A549 (cell line): ENCODE results near the gene BORCS6.

Source experiments
- EP300 ChIP-seq, 2 experiments: fragments of >200 bp; sonication (Bioruptor Twin); formaldehyde crosslinking; IDR thresholded peaks; 2 replicates in 1 of 2; 3 replicates in 1 of 2; pipeline ENCODE4 v1.6.1; 2016 to 2017
- ESRRA ChIP-seq: fragments of 150-350 bp; IDR thresholded peaks from 2 replicates; pipeline ENCODE4 v1.6.1; 2014; ENCODE audit warnings: mild to moderate bottlenecking, low read length, borderline replicate concordance
- JUNB ChIP-seq: fragments of >200 bp; sonication (Bioruptor Twin); formaldehyde crosslinking; IDR thresholded peaks from 2 replicates; pipeline ENCODE4 v1.6.1; 2016
- MAFK ChIP-seq: fragments of 450-650 bp; IDR thresholded peaks from 2 replicates; pipeline ENCODE4 v1.6.1; 2014; ENCODE audit not compliant: partially characterized antibody
- MAZ ChIP-seq: fragments of 150-350 bp; IDR thresholded peaks from 2 replicates; pipeline ENCODE4 v1.6.1; 2014; ENCODE audit warnings: antibody characterized with exemption, low read depth, low read length, borderline replicate concordance
- PHF8 ChIP-seq: fragments of 200-600 bp; sonication (generic); IDR thresholded peaks from 2 replicates; pipeline ENCODE4 v1.6.1; 2016; ENCODE audit warnings: low read depth, mild to moderate bottlenecking, antibody characterized with exemption, moderate library complexity, borderline replicate concordance
- POLR2A ChIP-seq: IDR thresholded peaks from 2 replicates; pipeline ENCODE4 v1.6.1; 2012; ENCODE audit warnings: mild to moderate bottlenecking, low read length
- RAD21 ChIP-seq, 2 experiments: fragments of >200 bp in 1 of 2; sonication (Bioruptor Twin) in 1 of 2; formaldehyde crosslinking in 1 of 2; IDR thresholded peaks in 1 of 2; conservative IDR thresholded peaks in 1 of 2; 2 replicates in 1 of 2; 3 replicates in 1 of 2; pipeline ENCODE4 v1.6.1; 2012 to 2018; ENCODE audit warnings: inconsistent platforms in 1 of 2
- ZNF302 ChIP-seq: fragments of 250-450 bp; sonication (Bioruptor Pico); IDR thresholded peaks from 2 replicates; pipeline ENCODE4 v1.9.0; 2021; ENCODE audit warnings: inconsistent platforms, mild to moderate bottlenecking, moderate library complexity
- TF ChIP-seq, protein P1 (sequence below): fragments of 150-350 bp; IDR thresholded peaks from 2 replicates; pipeline ENCODE4 v1.6.1; 2014; ENCODE audit warnings: low read depth, mild to moderate bottlenecking, low read length
- TF ChIP-seq, protein P2 (sequence below): fragments of >200 bp; sonication (Bioruptor Twin); formaldehyde crosslinking; IDR thresholded peaks from 3 replicates; pipeline ENCODE4 v1.5.1; 2016
- TF ChIP-seq, protein P3 (sequence below): IDR thresholded peaks from 2 replicates; pipeline ENCODE4 v1.6.1; 2012
- TF ChIP-seq, protein P4 (sequence below): fragments of 250-450 bp; sonication (Bioruptor Pico); IDR thresholded peaks from 2 replicates; pipeline ENCODE4 v1.5.0; 2021; ENCODE audit warnings: mild to moderate bottlenecking, moderate library complexity, borderline replicate concordance

DNA sequence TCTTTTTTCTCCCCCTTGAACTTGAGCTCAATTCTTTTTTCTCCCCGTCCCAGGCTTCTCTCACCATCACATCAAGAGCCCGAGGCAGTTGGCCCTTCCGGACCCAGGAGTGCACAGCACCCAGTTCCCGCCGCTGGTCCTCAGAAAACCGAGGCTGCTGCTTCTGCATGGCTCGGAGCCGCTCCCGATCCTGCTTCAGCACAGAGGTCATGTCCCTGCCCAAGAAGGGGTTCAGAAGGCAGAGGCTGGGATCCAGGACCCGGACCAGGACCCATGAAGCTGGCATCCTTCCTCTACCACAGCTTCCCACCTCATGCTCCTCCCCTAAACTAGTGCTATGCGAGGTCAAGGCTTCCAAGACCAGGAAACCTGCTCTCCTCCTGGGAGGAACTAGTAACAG, 48.2 kb downstream of the BORCS6 start:
- TF ChIP-seq PHF8 (no peak), POLR2A (no peak), EP300 (IDR thresholded peaks at IDR 0.05) (no peak), JUNB (no peak), MAFK (no peak), ZNF302 (no peak), RAD21 (conservative IDR thresholded peaks at IDR 0.05 in 1 of 2, IDR thresholded peaks at IDR 0.05 in 1 of 2) (no peak), ESRRA (no peak), MAZ (no peak)
- TF ChIP-seq, protein P1, sequence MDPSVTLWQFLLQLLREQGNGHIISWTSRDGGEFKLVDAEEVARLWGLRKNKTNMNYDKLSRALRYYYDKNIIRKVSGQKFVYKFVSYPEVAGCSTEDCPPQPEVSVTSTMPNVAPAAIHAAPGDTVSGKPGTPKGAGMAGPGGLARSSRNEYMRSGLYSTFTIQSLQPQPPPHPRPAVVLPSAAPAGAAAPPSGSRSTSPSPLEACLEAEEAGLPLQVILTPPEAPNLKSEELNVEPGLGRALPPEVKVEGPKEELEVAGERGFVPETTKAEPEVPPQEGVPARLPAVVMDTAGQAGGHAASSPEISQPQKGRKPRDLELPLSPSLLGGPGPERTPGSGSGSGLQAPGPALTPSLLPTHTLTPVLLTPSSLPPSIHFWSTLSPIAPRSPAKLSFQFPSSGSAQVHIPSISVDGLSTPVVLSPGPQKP = no peak
- TF ChIP-seq, protein P2, sequence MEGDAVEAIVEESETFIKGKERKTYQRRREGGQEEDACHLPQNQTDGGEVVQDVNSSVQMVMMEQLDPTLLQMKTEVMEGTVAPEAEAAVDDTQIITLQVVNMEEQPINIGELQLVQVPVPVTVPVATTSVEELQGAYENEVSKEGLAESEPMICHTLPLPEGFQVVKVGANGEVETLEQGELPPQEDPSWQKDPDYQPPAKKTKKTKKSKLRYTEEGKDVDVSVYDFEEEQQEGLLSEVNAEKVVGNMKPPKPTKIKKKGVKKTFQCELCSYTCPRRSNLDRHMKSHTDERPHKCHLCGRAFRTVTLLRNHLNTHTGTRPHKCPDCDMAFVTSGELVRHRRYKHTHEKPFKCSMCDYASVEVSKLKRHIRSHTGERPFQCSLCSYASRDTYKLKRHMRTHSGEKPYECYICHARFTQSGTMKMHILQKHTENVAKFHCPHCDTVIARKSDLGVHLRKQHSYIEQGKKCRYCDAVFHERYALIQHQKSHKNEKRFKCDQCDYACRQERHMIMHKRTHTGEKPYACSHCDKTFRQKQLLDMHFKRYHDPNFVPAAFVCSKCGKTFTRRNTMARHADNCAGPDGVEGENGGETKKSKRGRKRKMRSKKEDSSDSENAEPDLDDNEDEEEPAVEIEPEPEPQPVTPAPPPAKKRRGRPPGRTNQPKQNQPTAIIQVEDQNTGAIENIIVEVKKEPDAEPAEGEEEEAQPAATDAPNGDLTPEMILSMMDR = no peak
- TF ChIP-seq, protein P3, sequence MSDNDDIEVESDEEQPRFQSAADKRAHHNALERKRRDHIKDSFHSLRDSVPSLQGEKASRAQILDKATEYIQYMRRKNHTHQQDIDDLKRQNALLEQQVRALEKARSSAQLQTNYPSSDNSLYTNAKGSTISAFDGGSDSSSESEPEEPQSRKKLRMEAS = no peak
- TF ChIP-seq, protein P4, sequence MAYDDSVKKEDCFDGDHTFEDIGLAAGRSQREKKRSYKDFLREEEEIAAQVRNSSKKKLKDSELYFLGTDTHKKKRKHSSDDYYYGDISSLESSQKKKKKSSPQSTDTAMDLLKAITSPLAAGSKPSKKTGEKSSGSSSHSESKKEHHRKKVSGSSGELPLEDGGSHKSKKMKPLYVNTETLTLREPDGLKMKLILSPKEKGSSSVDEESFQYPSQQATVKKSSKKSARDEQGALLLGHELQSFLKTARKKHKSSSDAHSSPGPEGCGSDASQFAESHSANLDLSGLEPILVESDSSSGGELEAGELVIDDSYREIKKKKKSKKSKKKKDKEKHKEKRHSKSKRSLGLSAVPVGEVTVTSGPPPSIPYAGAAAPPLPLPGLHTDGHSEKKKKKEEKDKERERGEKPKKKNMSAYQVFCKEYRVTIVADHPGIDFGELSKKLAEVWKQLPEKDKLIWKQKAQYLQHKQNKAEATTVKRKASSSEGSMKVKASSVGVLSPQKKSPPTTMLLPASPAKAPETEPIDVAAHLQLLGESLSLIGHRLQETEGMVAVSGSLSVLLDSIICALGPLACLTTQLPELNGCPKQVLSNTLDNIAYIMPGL = no peak
